Mammary epithelial cell (primary cell): ENCODE measurements around the gene TGDS.

Experiments used
- EZH2 ChIP-seq: IDR thresholded peaks from 2 replicates; pipeline ENCODE4 v1.6.1; 2012; ENCODE audit warnings: low read length, inconsistent platforms, borderline replicate concordance
- TF ChIP-seq, protein P1 (sequence below), 2 donors: IDR thresholded peaks in 1 of 2; conservative IDR thresholded peaks in 1 of 2; 2 replicates each; pipeline ENCODE4 v1.5.1; 2011 to 2012; ENCODE audit warnings: inconsistent platforms in 2 of 2, low read length in 2 of 2, mild to moderate bottlenecking in 2 of 2, control low read depth in 1 of 2, low read depth in 1 of 2; ENCODE audit not compliant: insufficient read depth in 1 of 2; ENCODE audit errors: extremely low read depth in 1 of 2

DNA sequence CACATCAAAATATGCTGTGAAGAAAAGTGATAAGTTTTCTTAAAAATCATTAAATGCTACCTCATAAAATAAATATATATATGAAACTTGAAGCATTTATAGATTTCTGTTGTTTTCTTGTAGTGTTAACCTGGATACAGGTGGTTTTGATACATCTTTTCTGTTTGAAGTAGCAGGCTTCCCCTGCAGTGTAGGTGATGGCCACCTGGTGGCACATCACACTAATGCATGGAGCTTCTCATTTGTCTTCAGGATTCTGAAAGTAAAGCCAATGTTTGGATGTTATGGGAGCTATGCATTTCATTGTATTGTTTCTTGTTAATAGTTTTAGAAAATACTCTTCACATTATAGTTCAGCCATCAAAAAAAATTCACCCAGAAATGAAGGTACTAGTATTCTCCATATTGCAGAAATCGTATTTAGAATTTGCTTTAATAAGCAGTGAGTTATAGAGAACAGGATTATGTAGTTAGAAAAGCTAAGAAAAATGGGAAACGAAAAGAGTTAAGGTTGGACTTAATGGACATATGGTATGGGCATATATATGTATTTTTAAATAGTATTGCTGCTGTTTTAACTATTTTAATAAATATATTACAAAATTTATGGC, 24.4 kb upstream of the TGDS start:
- TF ChIP-seq, protein P1, sequence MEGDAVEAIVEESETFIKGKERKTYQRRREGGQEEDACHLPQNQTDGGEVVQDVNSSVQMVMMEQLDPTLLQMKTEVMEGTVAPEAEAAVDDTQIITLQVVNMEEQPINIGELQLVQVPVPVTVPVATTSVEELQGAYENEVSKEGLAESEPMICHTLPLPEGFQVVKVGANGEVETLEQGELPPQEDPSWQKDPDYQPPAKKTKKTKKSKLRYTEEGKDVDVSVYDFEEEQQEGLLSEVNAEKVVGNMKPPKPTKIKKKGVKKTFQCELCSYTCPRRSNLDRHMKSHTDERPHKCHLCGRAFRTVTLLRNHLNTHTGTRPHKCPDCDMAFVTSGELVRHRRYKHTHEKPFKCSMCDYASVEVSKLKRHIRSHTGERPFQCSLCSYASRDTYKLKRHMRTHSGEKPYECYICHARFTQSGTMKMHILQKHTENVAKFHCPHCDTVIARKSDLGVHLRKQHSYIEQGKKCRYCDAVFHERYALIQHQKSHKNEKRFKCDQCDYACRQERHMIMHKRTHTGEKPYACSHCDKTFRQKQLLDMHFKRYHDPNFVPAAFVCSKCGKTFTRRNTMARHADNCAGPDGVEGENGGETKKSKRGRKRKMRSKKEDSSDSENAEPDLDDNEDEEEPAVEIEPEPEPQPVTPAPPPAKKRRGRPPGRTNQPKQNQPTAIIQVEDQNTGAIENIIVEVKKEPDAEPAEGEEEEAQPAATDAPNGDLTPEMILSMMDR (conservative IDR thresholded peaks at IDR 0.05 in 1 of 2, IDR thresholded peaks at IDR 0.05 in 1 of 2; ENCODE audit: extremely low read depth in 1 of 2, insufficient read depth in 1 of 2, low read depth in 1 of 2, low read length in 2 of 2), result peak; percentile 83 to 89
- no peak for TF ChIP-seq EZH2
